CD14-positive monocyte (primary cell): Measurements from ENCODE around the gene GSTA2. TPM values are rescaled to one million over a fixed set of nuclear protein-coding genes. Genes with fewer than 3 reads are reported as not detected.
"Not testable (repeated sequence)": the region's sequence is repeated elsewhere in the genome, so short reads cannot be mapped to it uniquely, and the experiment has no call there.

Experiments used
- DNase-seq, 3 donors: peaks; one replicate each; pipeline ENCODE4 v3.0.0-alpha.2; 2011 to 2022
- H2AFZ ChIP-seq: 2 replicates; pipeline ENCODE4 v1.6.0; 2012; ENCODE audit warnings: mild to moderate bottlenecking, low read depth, low read length, inconsistent platforms; ENCODE audit not compliant: insufficient read depth, poor library complexity, severe bottlenecking
- H3K27ac ChIP-seq, 2 donors: 1 replicate in 1 of 2; 2 replicates in 1 of 2; pipeline ENCODE4 v1.5.1; 2012 to 2013; ENCODE audit warnings: low read length in 2 of 2, control low read depth in 1 of 2, inconsistent platforms in 1 of 2, low read depth in 1 of 2, mild to moderate bottlenecking in 1 of 2
- H3K27me3 ChIP-seq, 2 donors: one replicate each; pipeline versions ENCODE4 v1.6.0 to v1.6.1; 2011 to 2013; ENCODE audit warnings: low read length in 2 of 2; ENCODE audit not compliant: control insufficient read depth in 2 of 2, insufficient read depth in 2 of 2
- H3K36me3 ChIP-seq, 2 donors: replicated peaks in 1 of 2; 1 replicate in 1 of 2; 2 replicates in 1 of 2; pipeline versions ENCODE4 v1.5.1 to v1.6.1; 2012 to 2013; ENCODE audit warnings: low read length in 2 of 2, control low read depth in 1 of 2, inconsistent platforms in 1 of 2, mild to moderate bottlenecking in 1 of 2; ENCODE audit not compliant: insufficient read depth in 2 of 2, control insufficient read depth in 1 of 2
- H3K4me1 ChIP-seq, 2 donors: 1 replicate in 1 of 2; 2 replicates in 1 of 2; pipeline versions ENCODE4 v1.5.1 to v1.6.1; 2012 to 2013; ENCODE audit warnings: low read length in 2 of 2, control low read depth in 1 of 2, inconsistent platforms in 1 of 2, mild to moderate bottlenecking in 1 of 2, moderate library complexity in 1 of 2; ENCODE audit not compliant: insufficient read depth in 2 of 2, control insufficient read depth in 1 of 2
- H3K4me2 ChIP-seq: replicated peaks from 2 replicates; pipeline ENCODE3; 2012; ENCODE audit warnings: low read length, moderate library complexity, mild to moderate bottlenecking; ENCODE audit not compliant: poor library complexity, severe bottlenecking; ENCODE audit errors: extremely low read depth
- H3K4me3 ChIP-seq, 3 experiments: fragments of 200-600 bp in 1 of 3; sonication (generic) in 1 of 3; replicated peaks in 1 of 3; 1 replicate in 2 of 3; 2 replicates in 1 of 3; pipeline ENCODE4 v1.5.1; 2011 to 2013; ENCODE audit warnings: low read length in 3 of 3, mild to moderate bottlenecking in 3 of 3, control low read depth in 2 of 3, low read depth in 2 of 3, inconsistent platforms in 1 of 3, moderate library complexity in 1 of 3
- H3K79me2 ChIP-seq: 2 replicates; pipeline ENCODE4 v1.6.0; 2012; ENCODE audit warnings: mild to moderate bottlenecking, control low read depth, inconsistent platforms, low read length, moderate library complexity; ENCODE audit not compliant: insufficient read depth
- H3K9ac ChIP-seq: 2 replicates; pipeline ENCODE4 v1.6.0; 2017; ENCODE audit warnings: low read length, mild to moderate bottlenecking; ENCODE audit not compliant: insufficient read depth, poor library complexity, severe bottlenecking
- H3K9me3 ChIP-seq, 2 donors: replicated peaks in 1 of 2; 1 replicate in 1 of 2; 2 replicates in 1 of 2; pipeline versions ENCODE4 v1.5.1 to v1.6.1; 2012 to 2013; ENCODE audit warnings: low read length in 2 of 2, control low read depth in 1 of 2; ENCODE audit not compliant: control insufficient read depth in 1 of 2, insufficient read depth in 1 of 2
- H4K20me1 ChIP-seq: 2 replicates; pipeline ENCODE4 v1.6.0; 2012; ENCODE audit warnings: mild to moderate bottlenecking, low read length, control low read depth, moderate library complexity; ENCODE audit not compliant: insufficient read depth
- H3K27ac Mint-ChIP-seq, 7 donors: one replicate each; pipeline ENCODE4 v1.8.0; 2020; ENCODE audit warnings: mild to moderate bottlenecking in 7 of 7, mixed read lengths in 7 of 7, moderate library complexity in 6 of 7, inconsistent platforms in 2 of 7
- H3K27me3 Mint-ChIP-seq, 3 donors: one replicate each; pipeline ENCODE4 v1.8.0; 2021 to 2022; ENCODE audit warnings: low read depth in 3 of 3, mild to moderate bottlenecking in 3 of 3, mixed read lengths in 3 of 3, moderate library complexity in 3 of 3, inconsistent platforms in 1 of 3
- H3K36me3 Mint-ChIP-seq, 2 donors: one replicate each; pipeline ENCODE4 v1.8.0; 2020; ENCODE audit warnings: mixed read lengths in 2 of 2, inconsistent platforms in 1 of 2, mild to moderate bottlenecking in 1 of 2
- H3K4me1 Mint-ChIP-seq: one replicate; pipeline ENCODE4 v1.8.0; 2020; ENCODE audit warnings: mild to moderate bottlenecking, mixed read lengths
- H3K4me3 Mint-ChIP-seq, 2 donors: one replicate each; pipeline ENCODE4 v1.8.0; 2020; ENCODE audit warnings: mild to moderate bottlenecking in 2 of 2, mixed read lengths in 2 of 2, moderate library complexity in 1 of 2
- H3K9me3 Mint-ChIP-seq, 7 donors: one replicate each; pipeline ENCODE4 v1.8.0; 2020 to 2022; ENCODE audit warnings: mixed read lengths in 7 of 7, mild to moderate bottlenecking in 6 of 7, moderate library complexity in 6 of 7, inconsistent platforms in 2 of 7
- CTCF ChIP-seq: fragments of 200-600 bp; IDR thresholded peaks from one replicate; pipeline ENCODE4 v1.8.0; 2022; ENCODE audit warnings: antibody characterized with exemption, mild to moderate bottlenecking
- WGBS: methylation state at CpG from one replicate; pipeline ENCODE4 v1.1.5; 2013; ENCODE audit warnings: missing lambda C conversion rate; ENCODE audit not compliant: insufficient coverage; 5-methylcytosine and 5-hydroxymethylcytosine counted together
- intact Hi-C, 2 donors: fragments of 100-400 bp; cut with micrococcal nuclease; formaldehyde crosslinking; loops; one replicate each; pipeline versions ENCODE4 v1.15.0 to v1.15.1; 2023
- polyA plus RNA-seq, 3 donors: library from polyadenylated mRNA; depleted of rRNA in 1 of 3; unstranded in 2 of 3; stranded (reverse) in 1 of 3; fragments of 300-500 nt in 2 of 3; fragments of >200 nt in 1 of 3; fragmentation: Illumina TruSeq in 2 of 3; gene quantifications; 1 replicate in 2 of 3; 2 replicates in 1 of 3; pipeline ENCODE4 v1.2.3, GENCODE V29; 2012 to 2021

GSTA2 gene
- polyA plus RNA-seq, 3 donors = not detected

- intact Hi-C loops = no loop called here
- DNase-seq = no peak
- Mint-ChIP-seq H3K4me1 (no peaks in the 10 kb centered on the region), H3K36me3 (no peaks in the 10 kb centered on the region), H3K4me3 (no peak overlapping the region), H3K27ac (no peak overlapping the region), H3K9me3 (peaks cover 0 to 5% (median 2%) of the 10 kb centered on the region in 7 donors), H3K27me3 (peaks cover 1 to 19% (median 8%) of the 10 kb centered on the region in 3 donors)
- H3K4me3 ChIP-seq = no peak overlapping the region
- H3K4me2 ChIP-seq = no peak overlapping the region
- no peaks in the 10 kb centered on the region for H3K79me2 ChIP-seq
- no peak overlapping the region for H3K9ac ChIP-seq
- no peaks in the 10 kb centered on the region for H3K36me3 ChIP-seq
- H2AFZ ChIP-seq = no peak overlapping the region
- no peaks in the 10 kb centered on the region for H3K9me3 ChIP-seq
- H3K27me3 ChIP-seq = no peaks in the 10 kb centered on the region
- TF ChIP-seq CTCF = no peak
- H4K20me1 ChIP-seq = no peaks in the 10 kb centered on the region
- H3K27ac ChIP-seq = no peak overlapping the region
- H3K4me1 ChIP-seq = no peaks in the 10 kb centered on the region
Measured at GRCh38 chr6:52718550-52718949, 44.7 kb downstream of the GSTA2 start.

GRCh38 chr6:52714761-52715160, 48.5 kb downstream of the GSTA2 start:
- H4K20me1 ChIP-seq, H3K36me3 ChIP-seq, H3K27me3 ChIP-seq, H3K9me3 ChIP-seq, H3K4me2 ChIP-seq, H3K9me3 Mint-ChIP-seq, H3K4me1 Mint-ChIP-seq, H3K27ac ChIP-seq, intact Hi-C loops, H3K9ac ChIP-seq, H3K36me3 Mint-ChIP-seq, DNase-seq, H3K79me2 ChIP-seq, H3K4me3 ChIP-seq, H3K4me1 ChIP-seq, H3K27ac Mint-ChIP-seq, H2AFZ ChIP-seq: not testable (repeated sequence)
- WGBS = 100% methylated on average over 4 of the region's 9 CpGs
- Mint-ChIP-seq H3K27me3 (peaks cover 3 to 19% (median 5%) of the 10 kb centered on the region in 3 donors), H3K4me3 (peak overlapping the region in 1 of 2 donors; percentile 43)
